ENCODE measurements around the gene ZNF581. TPM values are rescaled to one million over a fixed set of nuclear protein-coding genes. Genes with fewer than 3 reads are reported as not detected.

ZNF581 gene
- total RNA-seq, 1 experiment from 2014 or later: 37.5 TPM

DNA sequence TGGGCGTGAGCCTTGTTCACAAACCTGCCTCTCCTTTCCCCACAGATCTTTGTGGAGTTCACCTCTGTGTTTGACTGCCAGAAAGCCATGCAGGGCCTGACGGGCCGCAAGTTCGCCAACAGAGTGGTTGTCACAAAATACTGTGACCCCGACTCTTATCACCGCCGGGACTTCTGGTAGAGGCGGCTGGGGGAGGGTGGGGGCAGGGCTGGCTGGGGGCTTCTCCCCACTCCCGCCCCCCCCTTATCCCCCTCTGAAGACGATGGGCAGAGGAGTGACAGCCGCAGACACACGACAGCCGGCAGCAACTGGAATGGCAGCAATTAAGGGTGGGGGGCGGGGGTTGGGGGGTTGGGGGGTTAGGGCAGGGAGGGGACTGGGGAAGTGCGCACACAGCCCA, 30.4 kb downstream of the ZNF581 start:
- H3K9ac ChIP-seq (ENCODE audit: low read length): no peak overlapping the region
- no peaks in the 10 kb centered on the region for H3K27me3 ChIP-seq (ENCODE audit: low read length)
- peaks cover 86% of the 10 kb centered on the region for H3K79me2 ChIP-seq (ENCODE audit: low read length)
- POLR2A ChIA-PET (ENCODE audit: unreplicated experiment): interaction anchor here (0.9 kb wide), 1 partner anchor 395 kb away, joined by 5 read pairs; no protein-coding TSS in a partner anchor
- intact Hi-C loops (cut with micrococcal nuclease): no loop called here
- no peak overlapping the region for H3K27ac ChIP-seq (ENCODE audit: low read length)
- H3K9me2 ChIP-seq (replicated peaks; ENCODE audit: low read length): no peaks in the 10 kb centered on the region
- no peak for ATAC-seq
- H3K9me3 ChIP-seq (ENCODE audit: low read length): no peaks in the 10 kb centered on the region
- TF ChIP-seq, protein P1, sequence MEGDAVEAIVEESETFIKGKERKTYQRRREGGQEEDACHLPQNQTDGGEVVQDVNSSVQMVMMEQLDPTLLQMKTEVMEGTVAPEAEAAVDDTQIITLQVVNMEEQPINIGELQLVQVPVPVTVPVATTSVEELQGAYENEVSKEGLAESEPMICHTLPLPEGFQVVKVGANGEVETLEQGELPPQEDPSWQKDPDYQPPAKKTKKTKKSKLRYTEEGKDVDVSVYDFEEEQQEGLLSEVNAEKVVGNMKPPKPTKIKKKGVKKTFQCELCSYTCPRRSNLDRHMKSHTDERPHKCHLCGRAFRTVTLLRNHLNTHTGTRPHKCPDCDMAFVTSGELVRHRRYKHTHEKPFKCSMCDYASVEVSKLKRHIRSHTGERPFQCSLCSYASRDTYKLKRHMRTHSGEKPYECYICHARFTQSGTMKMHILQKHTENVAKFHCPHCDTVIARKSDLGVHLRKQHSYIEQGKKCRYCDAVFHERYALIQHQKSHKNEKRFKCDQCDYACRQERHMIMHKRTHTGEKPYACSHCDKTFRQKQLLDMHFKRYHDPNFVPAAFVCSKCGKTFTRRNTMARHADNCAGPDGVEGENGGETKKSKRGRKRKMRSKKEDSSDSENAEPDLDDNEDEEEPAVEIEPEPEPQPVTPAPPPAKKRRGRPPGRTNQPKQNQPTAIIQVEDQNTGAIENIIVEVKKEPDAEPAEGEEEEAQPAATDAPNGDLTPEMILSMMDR (conservative IDR thresholded peaks at IDR 0.05; ENCODE audit: low read depth, low read length): no peak
- TF ChIP-seq EZH2 (IDR thresholded peaks at IDR 0.05; ENCODE audit: low read length, unreplicated experiment): no peak
- TF ChIP-seq EZH2phosphoT487 (IDR thresholded peaks at IDR 0.05; ENCODE audit: borderline replicate concordance, low read length): no peak
- CTCF ChIA-PET: no interaction called here
- no TSS peak for BruUV-seq (replicated peaks)
- no peak overlapping the region for H2AFZ ChIP-seq (ENCODE audit: low read length)
- H3K4me2 ChIP-seq (ENCODE audit: low read length): peak overlapping the region; percentile 90; the same call in 1 of the 2 replicates
- H3F3A ChIP-seq (ENCODE audit: low read length, unreplicated experiment): peaks cover 12% of the 10 kb centered on the region
- H3K4me3 ChIP-seq (ENCODE audit: low read length): no peak overlapping the region
- H4K20me1 ChIP-seq (ENCODE audit: low read length): peaks cover 37% of the 10 kb centered on the region
- peaks cover 37% of the 10 kb centered on the region for H3K36me3 ChIP-seq (ENCODE audit: low read depth, low read length)
- no peak for DNase-seq
- peaks cover 18% of the 10 kb centered on the region for H3K4me1 ChIP-seq (ENCODE audit: insufficient read depth, low read length)

DNA sequence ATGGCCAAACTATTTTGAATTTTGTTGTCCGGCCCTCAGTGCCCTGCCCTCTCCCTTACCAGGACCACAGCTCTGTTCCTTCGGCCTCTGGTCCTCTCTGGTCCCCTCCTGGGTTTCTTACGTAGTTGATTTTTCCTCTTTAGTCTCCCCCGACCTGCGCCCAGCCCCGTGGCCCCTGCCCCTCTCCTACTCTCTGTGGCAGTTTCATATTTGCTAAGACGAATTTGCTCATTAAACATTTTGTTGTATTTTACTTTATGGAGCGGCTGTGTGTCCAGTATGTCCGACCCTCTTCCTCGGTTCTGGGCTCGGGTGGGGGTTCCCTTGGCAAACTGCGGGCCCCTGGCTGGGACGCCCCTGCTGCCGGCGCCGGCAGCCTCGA, 31.0 kb downstream of the ZNF581 start:
- no TSS peak for BruUV-seq (replicated peaks)
- POLR2A ChIA-PET (ENCODE audit: unreplicated experiment): no interaction called here
- ATAC-seq (no peak), DNase-seq (no peak)
- Histone ChIP-seq H3F3A (ENCODE audit: low read length, unreplicated experiment) (peaks cover 12% of the 10 kb centered on the region), H3K27me3 (ENCODE audit: low read length) (no peaks in the 10 kb centered on the region), H3K4me2 (ENCODE audit: low read length) (peak overlapping the region; percentile 90), H3K79me2 (ENCODE audit: low read length) (peaks cover 86% of the 10 kb centered on the region), H3K9me3 (ENCODE audit: low read length) (no peaks in the 10 kb centered on the region), H3K36me3 (ENCODE audit: low read depth, low read length) (peaks cover 35% of the 10 kb centered on the region), H3K9ac (ENCODE audit: low read length) (peak overlapping the region; percentile 88), H3K4me1 (ENCODE audit: insufficient read depth, low read length) (peaks cover 23% of the 10 kb centered on the region), H3K27ac (ENCODE audit: low read length) (peak overlapping the region; percentile 62), H2AFZ (ENCODE audit: low read length) (peak overlapping the region; percentile 32; the same call in 1 of the 2 replicates), H4K20me1 (ENCODE audit: low read length) (peaks cover 37% of the 10 kb centered on the region), H3K9me2 (replicated peaks; ENCODE audit: low read length) (no peaks in the 10 kb centered on the region), H3K4me3 (ENCODE audit: low read length) (peak overlapping the region; percentile 85)
- TF ChIP-seq, protein P1 (conservative IDR thresholded peaks at IDR 0.05; ENCODE audit: low read depth, low read length): no peak
- TF ChIP-seq EZH2phosphoT487 (IDR thresholded peaks at IDR 0.05; ENCODE audit: borderline replicate concordance, low read length): no peak
- no peak for TF ChIP-seq EZH2 (IDR thresholded peaks at IDR 0.05; ENCODE audit: low read length, unreplicated experiment)
- CTCF ChIA-PET: no interaction called here
- intact Hi-C loops (cut with micrococcal nuclease): no loop called here

DNA sequence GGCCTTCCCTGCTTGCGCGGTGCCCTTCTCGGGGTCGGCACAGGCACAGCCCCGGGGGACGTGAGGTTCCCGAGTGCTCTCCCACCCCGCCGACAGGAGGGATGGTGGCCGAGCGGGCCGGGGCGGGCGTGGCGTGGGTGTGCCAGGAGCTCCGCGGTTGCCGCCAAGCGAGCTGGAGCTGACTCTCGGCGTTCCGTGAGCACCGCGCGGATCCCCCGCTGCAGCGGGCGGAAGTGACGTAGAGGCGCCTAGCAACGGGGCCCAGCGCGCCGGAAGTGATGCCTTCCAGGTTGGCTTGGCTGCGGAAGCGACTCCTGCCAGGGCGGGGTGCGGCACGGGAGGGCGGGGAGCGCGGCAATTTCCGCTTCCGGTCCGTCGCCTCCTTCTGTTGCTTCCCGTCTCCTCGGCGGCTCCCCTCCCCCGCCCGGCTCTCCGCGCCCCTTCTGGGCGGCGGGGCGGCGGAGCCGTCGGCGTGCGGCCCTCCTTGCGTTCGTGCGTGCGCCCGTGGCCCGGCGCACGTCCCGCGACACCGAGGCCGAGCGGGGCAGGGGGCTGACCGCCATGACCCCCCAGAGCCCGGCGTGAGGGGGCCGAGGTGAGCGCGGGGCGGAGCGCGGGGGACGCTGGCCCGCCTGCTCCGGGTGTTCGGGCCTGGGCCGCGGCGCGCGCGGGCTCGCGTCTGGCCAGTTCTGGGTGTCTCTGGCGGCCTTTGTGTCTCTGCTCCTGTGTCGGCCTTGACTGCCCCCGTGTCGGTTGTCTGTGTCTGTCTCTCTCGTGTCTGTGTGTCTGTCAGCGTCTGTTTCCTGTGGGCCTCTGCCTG, 31.6 kb downstream of the ZNF581 start, which contains the start of gene EPN1:
Gene EPN1 (plus strand): TSS at position 386 of the 820 bp plus-strand sequence. CDS start 3,402 bp downstream, outside the sequence.
- no peaks in the 10 kb centered on the region for H3K27me3 ChIP-seq (ENCODE audit: low read length)
- H3K79me2 ChIP-seq (ENCODE audit: low read length): peaks cover 83% of the 10 kb centered on the region
- BruUV-seq (replicated peaks): no TSS peak
- peak within 1 kb of the TSS; percentile 85 for H3K4me3 ChIP-seq (ENCODE audit: low read length)
- H3K27ac ChIP-seq (ENCODE audit: low read length): peak within 1 kb of the TSS; percentile 62
- ATAC-seq (peak; percentile 71), DNase-seq (peak; percentile 99)
- ChIA-PET POLR2A (ENCODE audit: unreplicated experiment) (no interaction called here), CTCF (no interaction called here)
- no peaks in the 10 kb centered on the region for H3K9me3 ChIP-seq (ENCODE audit: low read length)
- H3K36me3 ChIP-seq (ENCODE audit: low read depth, low read length): peaks cover 29% of the 10 kb centered on the region
- peaks cover 35% of the 10 kb centered on the region for H4K20me1 ChIP-seq (ENCODE audit: low read length)
- no peaks in the 10 kb centered on the region for H3K9me2 ChIP-seq (replicated peaks; ENCODE audit: low read length)
- peak within 1 kb of the TSS; percentile 90 for H3K4me2 ChIP-seq (ENCODE audit: low read length)
- peaks cover 12% of the 10 kb centered on the region for H3F3A ChIP-seq (ENCODE audit: low read length, unreplicated experiment)
- H3K4me1 ChIP-seq (ENCODE audit: insufficient read depth, low read length): peaks cover 29% of the 10 kb centered on the region
- peak within 1 kb of the TSS; percentile 88 for H3K9ac ChIP-seq (ENCODE audit: low read length)
- intact Hi-C loops (cut with micrococcal nuclease): no loop called here
- peak within 1 kb of the TSS; percentile 48 for H2AFZ ChIP-seq (ENCODE audit: low read length)
- TF ChIP-seq EZH2 (IDR thresholded peaks at IDR 0.05; ENCODE audit: low read length, unreplicated experiment) (no peak), EZH2phosphoT487 (IDR thresholded peaks at IDR 0.05; ENCODE audit: borderline replicate concordance, low read length) (no peak)
- TF ChIP-seq, protein P1 (conservative IDR thresholded peaks at IDR 0.05; ENCODE audit: low read depth, low read length): no peak
